HCT116 (cell line): ENCODE data around the gene C9. TPM values are rescaled to one million over a fixed set of nuclear protein-coding genes. Genes with fewer than 3 reads are reported as not detected.

ENCODE experiments used
- ATAC-seq: fragments of 200-7000 bp; cut with Tn5 transposase; 2 replicates; pipeline ENCODE4 v1.9.1; 2020; ENCODE audit warnings: mild to moderate bottlenecking, moderate library complexity
- BruUV-seq: library from RNA; stranded (reverse); fragments of 400-500 nt; replicated peaks from 2 replicates; lab custom pipeline; 2021; lab: Mats Ljungman, UMichigan
- CTCF ChIA-PET: fragments of 300-600 bp; sonication (Branson Sonifier 250); formaldehyde crosslinking; loops from one replicate; lab custom pipeline; 2021; ENCODE audit warnings: antibody characterized with exemption; lab: Charles Lee
- POLR2A ChIA-PET: fragments of 300-600, 350-600 bp; sonication (Branson Sonifier 250); formaldehyde crosslinking; loops from one replicate; lab custom pipeline; 2021; ENCODE audit warnings: antibody characterized with exemption; lab: Charles Lee
- RAD21 ChIA-PET, 2 experiments: fragments of 300-600 bp; sonication (Branson Sonifier 250); formaldehyde crosslinking; loops; one replicate each; lab custom pipeline; 2023; ENCODE audit warnings: low total read pairs in 2 of 2; ENCODE audit not compliant: uncharacterized antibody in 2 of 2, unreplicated experiment in 2 of 2, low non-redundant PET in 1 of 2; lab: Charles Lee
- DNase-seq: peaks from one replicate; pipeline ENCODE4 v3.0.0-alpha.2; 2010; ENCODE audit warnings: low read depth, low spot score
- H2AFZ ChIP-seq: fragments of 200-600 bp; shearing (Covaris generic), sonication (generic); 2 replicates; pipeline ENCODE4 v1.6.1; 2017; ENCODE audit warnings: low read depth, mixed run types, mixed read lengths, antibody characterized with exemption, low read length; ENCODE audit not compliant: poor library complexity, severe bottlenecking
- H3K27ac ChIP-seq: 2 replicates; pipeline ENCODE4 v1.5.1; 2012; ENCODE audit warnings: low read depth, low read length
- H3K27me3 ChIP-seq: fragments of 200-600 bp; sonication (generic); 2 replicates; pipeline ENCODE4 v1.6.1; 2016; ENCODE audit warnings: mixed run types, low read length, mixed read lengths; ENCODE audit not compliant: insufficient read depth
- H3K36me3 ChIP-seq, 2 experiments: fragments of 200-500 bp in 1 of 2; fragments of 200-600 bp in 1 of 2; sonication (Bioruptor generic) in 1 of 2; sonication (generic) in 1 of 2; 2 replicates each; pipeline versions ENCODE4 v1.5.1 to v1.6.1; 2014 to 2016; ENCODE audit warnings: low read length in 2 of 2, inconsistent platforms in 1 of 2, mixed read lengths in 1 of 2, mixed run types in 1 of 2; ENCODE audit not compliant: insufficient read depth in 2 of 2, control insufficient read depth in 1 of 2
- H3K4me1 ChIP-seq, 2 experiments: fragments of 200-600 bp in 1 of 2; sonication (generic) in 1 of 2; 2 replicates each; pipeline versions ENCODE4 v1.5.1 to v1.6.1; 2012 to 2017; ENCODE audit warnings: low read length in 2 of 2, inconsistent platforms in 1 of 2, mild to moderate bottlenecking in 1 of 2, mixed read lengths in 1 of 2, mixed run types in 1 of 2, moderate library complexity in 1 of 2; ENCODE audit not compliant: insufficient read depth in 2 of 2, control insufficient read depth in 1 of 2
- H3K4me2 ChIP-seq: fragments of 200-600 bp; sonication (generic); 2 replicates; pipeline ENCODE4 v1.6.1; 2017; ENCODE audit warnings: mixed run types, low read length, mixed read lengths
- H3K4me3 ChIP-seq, 2 experiments: fragments of 200-600 bp in 1 of 2; sonication (generic) in 1 of 2; replicated peaks in 1 of 2; 2 replicates each; pipeline ENCODE4 v1.5.1; 2011 to 2016; ENCODE audit warnings: low read length in 2 of 2, control low read depth in 1 of 2, low read depth in 1 of 2, mild to moderate bottlenecking in 1 of 2, mixed read lengths in 1 of 2, mixed run types in 1 of 2
- H3K79me2 ChIP-seq: fragments of 200-600 bp; sonication (generic); 2 replicates; pipeline ENCODE4 v1.6.1; 2017; ENCODE audit warnings: mild to moderate bottlenecking, mixed run types, low read length, moderate library complexity, mixed read lengths; ENCODE audit not compliant: insufficient read depth
- H3K9ac ChIP-seq: fragments of 200-600 bp; sonication (generic); 2 replicates; pipeline ENCODE4 v1.6.1; 2016; ENCODE audit warnings: low read length, mixed read lengths
- H3K9me2 ChIP-seq: fragments of 200-600 bp; sonication (generic), shearing (Covaris generic); 2 replicates; pipeline ENCODE4 v1.6.1; 2017; ENCODE audit warnings: mixed run types, mild to moderate bottlenecking, moderate library complexity; ENCODE audit not compliant: insufficient read depth
- H3K9me3 ChIP-seq, 2 experiments: fragments of 200-500 bp in 1 of 2; fragments of 200-600 bp in 1 of 2; sonication (Bioruptor generic) in 1 of 2; sonication (generic) in 1 of 2; 2 replicates each; pipeline ENCODE4 v1.6.1; 2014 to 2017; ENCODE audit warnings: low read length in 2 of 2, mixed read lengths in 2 of 2, inconsistent platforms in 1 of 2, low read depth in 1 of 2, mild to moderate bottlenecking in 1 of 2, mixed run types in 1 of 2, moderate library complexity in 1 of 2; ENCODE audit not compliant: control insufficient read depth in 1 of 2, insufficient read depth in 1 of 2
- H4K20me1 ChIP-seq: fragments of 200-600 bp; sonication (generic), shearing (Covaris generic); 2 replicates; pipeline ENCODE4 v1.6.1; 2017; ENCODE audit warnings: mixed run types, mild to moderate bottlenecking, moderate library complexity; ENCODE audit not compliant: insufficient read depth
- ATF3 ChIP-seq: IDR thresholded peaks from 2 replicates; pipeline ENCODE4 v1.6.1; 2012
- CBX3 ChIP-seq: IDR thresholded peaks from 2 replicates; pipeline ENCODE4 v1.6.1; 2012; ENCODE audit warnings: low read depth
- EZH2 ChIP-seq: fragments of 200-600 bp; sonication (generic); IDR thresholded peaks from 2 replicates; pipeline ENCODE4 v1.6.1; 2017; ENCODE audit warnings: antibody characterized with exemption, mixed run types
- JUND ChIP-seq: IDR thresholded peaks from 2 replicates; pipeline ENCODE4 v1.6.1; 2012
- RAD21 ChIP-seq: IDR thresholded peaks from 2 replicates; pipeline ENCODE4 v1.6.1; 2012; ENCODE audit warnings: low read depth, mild to moderate bottlenecking
- SIN3A ChIP-seq: IDR thresholded peaks from 2 replicates; pipeline ENCODE4 v1.6.1; 2012; ENCODE audit warnings: low read depth
- TCF7L2 ChIP-seq: IDR thresholded peaks from 2 replicates; pipeline ENCODE4 v1.7.0; 2011; ENCODE audit warnings: borderline replicate concordance, inconsistent platforms; ENCODE audit not compliant: insufficient read depth, insufficient read length; ENCODE audit errors: extremely low read depth
- YY1 ChIP-seq: IDR thresholded peaks from 2 replicates; pipeline ENCODE4 v1.6.1; 2011; ENCODE audit warnings: low read length, low read depth, moderate library complexity, mild to moderate bottlenecking; ENCODE audit not compliant: insufficient replicate concordance; ENCODE audit errors: extremely low read depth
- intact Hi-C: fragments of 100-400 bp; cut with micrococcal nuclease; formaldehyde crosslinking; loops from 2 replicates; pipeline ENCODE4 v1.10.0; 2022
- total RNA-seq: library from RNA; stranded (reverse); gene quantifications from one replicate; pipeline ENCODE4 v1.2.1, GENCODE V29; 2021; ENCODE audit not compliant: unreplicated experiment
- TF ChIP-seq, protein P1 (sequence below): IDR thresholded peaks from 2 replicates; pipeline ENCODE4 v1.6.1; 2012
- TF ChIP-seq, protein P2 (sequence below): IDR thresholded peaks from 2 replicates; pipeline ENCODE4 v1.6.1; 2012; ENCODE audit warnings: low read depth

The C9 gene
- total RNA-seq, 1 experiment from 2014 or later: 0.34 TPM

GRCh38 chr5:39253196-39253595 is 111.1 kb downstream of the C9 start:
- Histone ChIP-seq H2AFZ (no peak overlapping the region), H3K9me2 (no peaks in the 10 kb centered on the region), H3K27me3 (no peaks in the 10 kb centered on the region), H3K79me2 (no peaks in the 10 kb centered on the region), H3K9ac (no peak overlapping the region), H3K4me2 (no peak overlapping the region), H3K9me3 (no peaks in the 10 kb centered on the region), H3K4me1 (no peaks in the 10 kb centered on the region), H3K4me3 (no peak overlapping the region), H4K20me1 (no peaks in the 10 kb centered on the region), H3K36me3 (no peaks in the 10 kb centered on the region), H3K27ac (no peak overlapping the region)
- POLR2A ChIA-PET: no interaction called here
- RAD21 ChIA-PET: no interaction called here
- CTCF ChIA-PET: no interaction called here
- intact Hi-C loops: no loop called here
- ATAC-seq (no peak), DNase-seq (no peak)
- TF ChIP-seq YY1 (no peak), JUND (no peak), SIN3A (no peak), TCF7L2 (no peak), ATF3 (no peak), RAD21 (no peak), CBX3 (no peak), EZH2 (no peak)
- TF ChIP-seq, protein P1, sequence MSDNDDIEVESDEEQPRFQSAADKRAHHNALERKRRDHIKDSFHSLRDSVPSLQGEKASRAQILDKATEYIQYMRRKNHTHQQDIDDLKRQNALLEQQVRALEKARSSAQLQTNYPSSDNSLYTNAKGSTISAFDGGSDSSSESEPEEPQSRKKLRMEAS: no peak
- TF ChIP-seq, protein P2, sequence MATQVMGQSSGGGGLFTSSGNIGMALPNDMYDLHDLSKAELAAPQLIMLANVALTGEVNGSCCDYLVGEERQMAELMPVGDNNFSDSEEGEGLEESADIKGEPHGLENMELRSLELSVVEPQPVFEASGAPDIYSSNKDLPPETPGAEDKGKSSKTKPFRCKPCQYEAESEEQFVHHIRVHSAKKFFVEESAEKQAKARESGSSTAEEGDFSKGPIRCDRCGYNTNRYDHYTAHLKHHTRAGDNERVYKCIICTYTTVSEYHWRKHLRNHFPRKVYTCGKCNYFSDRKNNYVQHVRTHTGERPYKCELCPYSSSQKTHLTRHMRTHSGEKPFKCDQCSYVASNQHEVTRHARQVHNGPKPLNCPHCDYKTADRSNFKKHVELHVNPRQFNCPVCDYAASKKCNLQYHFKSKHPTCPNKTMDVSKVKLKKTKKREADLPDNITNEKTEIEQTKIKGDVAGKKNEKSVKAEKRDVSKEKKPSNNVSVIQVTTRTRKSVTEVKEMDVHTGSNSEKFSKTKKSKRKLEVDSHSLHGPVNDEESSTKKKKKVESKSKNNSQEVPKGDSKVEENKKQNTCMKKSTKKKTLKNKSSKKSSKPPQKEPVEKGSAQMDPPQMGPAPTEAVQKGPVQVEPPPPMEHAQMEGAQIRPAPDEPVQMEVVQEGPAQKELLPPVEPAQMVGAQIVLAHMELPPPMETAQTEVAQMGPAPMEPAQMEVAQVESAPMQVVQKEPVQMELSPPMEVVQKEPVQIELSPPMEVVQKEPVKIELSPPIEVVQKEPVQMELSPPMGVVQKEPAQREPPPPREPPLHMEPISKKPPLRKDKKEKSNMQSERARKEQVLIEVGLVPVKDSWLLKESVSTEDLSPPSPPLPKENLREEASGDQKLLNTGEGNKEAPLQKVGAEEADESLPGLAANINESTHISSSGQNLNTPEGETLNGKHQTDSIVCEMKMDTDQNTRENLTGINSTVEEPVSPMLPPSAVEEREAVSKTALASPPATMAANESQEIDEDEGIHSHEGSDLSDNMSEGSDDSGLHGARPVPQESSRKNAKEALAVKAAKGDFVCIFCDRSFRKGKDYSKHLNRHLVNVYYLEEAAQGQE: no peak
- no TSS peak for BruUV-seq
